ENCODE data around the gene ACP3. TPM values are rescaled to one million over a fixed set of nuclear protein-coding genes. Genes with fewer than 3 reads are reported as not detected.

Gene ACP3
- total RNA-seq, 1 experiment from 2014 or later = 5.8 TPM

DNA sequence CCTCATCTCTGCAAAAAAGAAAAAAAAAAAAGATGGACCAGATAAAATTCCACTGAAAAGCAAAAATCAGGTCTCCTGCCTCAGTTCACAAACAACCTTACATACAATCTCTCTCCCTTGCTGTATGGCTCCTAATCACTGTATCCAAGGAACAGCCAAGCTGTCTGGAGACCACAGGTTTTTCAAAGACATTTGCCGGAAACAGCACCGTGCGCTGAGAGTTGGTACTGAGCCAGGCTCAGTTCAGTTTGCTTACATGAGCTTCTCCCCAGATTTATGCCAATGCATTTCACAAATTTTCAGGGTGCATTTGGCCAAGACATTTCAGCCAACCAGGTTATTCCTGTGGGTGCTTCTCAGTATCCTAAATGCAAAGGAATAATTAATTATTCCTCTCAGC, 4.1 kb downstream of the ACP3 start:
- Mint-ChIP-seq H3K4me1 (ENCODE audit: low read depth, unreplicated experiment) (peaks cover 39% of the 10 kb centered on the region), H3K27ac (ENCODE audit: unreplicated experiment) (no peak overlapping the region), H3K4me3 (ENCODE audit: low read depth, unreplicated experiment) (no peak overlapping the region), H3K36me3 (ENCODE audit: insufficient read depth, unreplicated experiment) (peaks cover 8% of the 10 kb centered on the region), H3K27me3 (ENCODE audit: unreplicated experiment) (no peaks in the 10 kb centered on the region), H3K9me3 (ENCODE audit: low read depth, unreplicated experiment) (no peaks in the 10 kb centered on the region)
- CTCF ChIA-PET = interaction anchor here (1.2 kb wide), 1 partner anchor 22 kb away, joined by 3 read pairs; no protein-coding TSS in a partner anchor
- BruUV-seq (replicated peaks) = no TSS peak
- intact Hi-C loops (cut with micrococcal nuclease; ENCODE audit: unreplicated experiment) = no loop called here
- no peak for DNase-seq
- TF ChIP-seq, protein P1, sequence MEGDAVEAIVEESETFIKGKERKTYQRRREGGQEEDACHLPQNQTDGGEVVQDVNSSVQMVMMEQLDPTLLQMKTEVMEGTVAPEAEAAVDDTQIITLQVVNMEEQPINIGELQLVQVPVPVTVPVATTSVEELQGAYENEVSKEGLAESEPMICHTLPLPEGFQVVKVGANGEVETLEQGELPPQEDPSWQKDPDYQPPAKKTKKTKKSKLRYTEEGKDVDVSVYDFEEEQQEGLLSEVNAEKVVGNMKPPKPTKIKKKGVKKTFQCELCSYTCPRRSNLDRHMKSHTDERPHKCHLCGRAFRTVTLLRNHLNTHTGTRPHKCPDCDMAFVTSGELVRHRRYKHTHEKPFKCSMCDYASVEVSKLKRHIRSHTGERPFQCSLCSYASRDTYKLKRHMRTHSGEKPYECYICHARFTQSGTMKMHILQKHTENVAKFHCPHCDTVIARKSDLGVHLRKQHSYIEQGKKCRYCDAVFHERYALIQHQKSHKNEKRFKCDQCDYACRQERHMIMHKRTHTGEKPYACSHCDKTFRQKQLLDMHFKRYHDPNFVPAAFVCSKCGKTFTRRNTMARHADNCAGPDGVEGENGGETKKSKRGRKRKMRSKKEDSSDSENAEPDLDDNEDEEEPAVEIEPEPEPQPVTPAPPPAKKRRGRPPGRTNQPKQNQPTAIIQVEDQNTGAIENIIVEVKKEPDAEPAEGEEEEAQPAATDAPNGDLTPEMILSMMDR (IDR thresholded peaks at IDR 0.05; ENCODE audit: unreplicated experiment) = no peak

DNA sequence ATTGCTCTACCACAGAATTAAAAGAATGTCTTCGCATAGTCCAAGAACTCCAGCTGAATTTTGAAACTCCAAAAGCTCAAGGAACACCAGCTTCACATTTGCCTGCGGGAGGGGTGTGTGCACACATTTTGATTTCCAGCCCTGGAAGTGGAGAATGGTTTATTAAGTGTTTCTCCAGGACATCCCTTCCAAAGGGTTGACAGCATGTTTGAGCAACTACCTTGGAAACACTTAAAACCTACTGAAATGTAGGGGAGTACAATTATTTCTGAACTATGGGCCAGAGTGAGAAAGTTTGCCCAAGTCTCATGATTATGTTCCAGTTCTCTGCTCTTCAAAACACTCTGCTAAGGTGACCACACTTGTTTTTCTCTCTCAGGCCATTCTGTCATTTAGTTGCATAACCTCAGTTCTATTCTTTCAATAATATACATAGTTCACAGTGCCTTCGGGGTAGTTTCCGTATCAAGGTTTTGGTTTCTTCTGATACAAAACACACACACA, 7.9 kb downstream of the ACP3 start:
- Mint-ChIP-seq H3K9me3 (ENCODE audit: low read depth, unreplicated experiment) (no peaks in the 10 kb centered on the region), H3K27me3 (ENCODE audit: unreplicated experiment) (no peaks in the 10 kb centered on the region), H3K4me1 (ENCODE audit: low read depth, unreplicated experiment) (peaks cover 21% of the 10 kb centered on the region), H3K36me3 (ENCODE audit: insufficient read depth, unreplicated experiment) (no peaks in the 10 kb centered on the region), H3K4me3 (ENCODE audit: low read depth, unreplicated experiment) (no peak overlapping the region), H3K27ac (ENCODE audit: unreplicated experiment) (peak overlapping the region; percentile 21)
- no peak for DNase-seq
- intact Hi-C loops (cut with micrococcal nuclease; ENCODE audit: unreplicated experiment) = no loop called here
- no TSS peak for BruUV-seq (replicated peaks)
- TF ChIP-seq, protein P1 (IDR thresholded peaks at IDR 0.05; ENCODE audit: unreplicated experiment) = no peak
- CTCF ChIA-PET = interaction anchor here (0.6 to 1.6 kb wide), 2 partner anchors 68 to 341 kb away, joined by 3 to 6 read pairs; no protein-coding TSS in a partner anchor

DNA sequence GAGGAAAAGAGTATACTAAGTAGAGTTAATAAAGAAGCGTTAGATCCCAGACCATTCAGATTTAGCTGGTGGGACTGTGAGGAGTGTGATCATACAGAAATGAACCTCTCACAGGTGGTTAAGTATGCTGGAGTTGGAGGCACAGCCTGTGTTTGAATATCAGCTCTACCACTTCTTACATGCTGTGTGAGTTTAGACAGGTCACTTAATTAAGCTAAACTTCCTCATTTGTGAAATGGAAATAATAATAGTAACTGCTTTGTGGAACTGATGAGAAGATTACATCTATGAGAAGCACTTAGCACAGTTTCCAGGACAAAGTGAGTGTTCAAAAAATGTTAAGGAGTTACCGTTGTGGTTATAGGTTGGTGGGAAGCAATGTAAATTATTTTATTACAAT, 8.4 kb downstream of the ACP3 start:
- peak overlapping the region; percentile 29 for H3K4me3 Mint-ChIP-seq (ENCODE audit: low read depth, unreplicated experiment)
- intact Hi-C loops (cut with micrococcal nuclease; ENCODE audit: unreplicated experiment) = no loop called here
- no peaks in the 10 kb centered on the region for H3K27me3 Mint-ChIP-seq (ENCODE audit: unreplicated experiment)
- no peaks in the 10 kb centered on the region for H3K9me3 Mint-ChIP-seq (ENCODE audit: low read depth, unreplicated experiment)
- peak overlapping the region; percentile 21 for H3K27ac Mint-ChIP-seq (ENCODE audit: unreplicated experiment)
- DNase-seq = no peak
- TF ChIP-seq, protein P1 (IDR thresholded peaks at IDR 0.05; ENCODE audit: unreplicated experiment) = no peak
- BruUV-seq (replicated peaks) = no TSS peak
- CTCF ChIA-PET = interaction anchor here (0.6 to 1.6 kb wide), 3 partner anchors 10 to 341 kb away, joined by 3 to 6 read pairs (median 4); no protein-coding TSS in a partner anchor
- no peaks in the 10 kb centered on the region for H3K36me3 Mint-ChIP-seq (ENCODE audit: insufficient read depth, unreplicated experiment)
- H3K4me1 Mint-ChIP-seq (ENCODE audit: low read depth, unreplicated experiment) = peaks cover 21% of the 10 kb centered on the region

DNA sequence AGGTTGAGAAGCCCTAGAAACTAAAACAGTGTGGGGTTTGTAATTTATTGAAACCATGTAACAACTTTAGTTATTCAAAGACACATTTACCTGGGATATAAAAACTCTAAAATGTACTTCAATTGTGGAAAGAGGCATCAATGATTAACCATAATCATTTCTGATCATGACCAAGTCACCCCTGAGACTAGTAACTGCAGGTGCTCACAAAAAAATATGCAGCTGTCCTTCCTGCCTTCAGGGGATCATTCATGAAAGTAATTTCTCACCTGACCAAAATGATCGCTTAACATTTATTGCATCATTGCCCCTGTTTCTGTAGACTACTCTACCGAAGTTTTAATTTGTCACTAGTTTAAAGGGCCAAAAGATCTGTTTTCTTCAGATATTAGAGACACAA, 9.0 kb downstream of the ACP3 start:
- Mint-ChIP-seq H3K4me1 (ENCODE audit: low read depth, unreplicated experiment) (peaks cover 21% of the 10 kb centered on the region), H3K27me3 (ENCODE audit: unreplicated experiment) (no peaks in the 10 kb centered on the region), H3K27ac (ENCODE audit: unreplicated experiment) (peak overlapping the region; percentile 38), H3K9me3 (ENCODE audit: low read depth, unreplicated experiment) (no peaks in the 10 kb centered on the region), H3K4me3 (ENCODE audit: low read depth, unreplicated experiment) (peak overlapping the region; percentile 29), H3K36me3 (ENCODE audit: insufficient read depth, unreplicated experiment) (no peaks in the 10 kb centered on the region)
- intact Hi-C loops (cut with micrococcal nuclease; ENCODE audit: unreplicated experiment) = no loop called here
- TF ChIP-seq, protein P1 (IDR thresholded peaks at IDR 0.05; ENCODE audit: unreplicated experiment) = no peak
- no TSS peak for BruUV-seq (replicated peaks)
- DNase-seq = no peak
- CTCF ChIA-PET = interaction anchor here (0.7 to 1.6 kb wide), 2 partner anchors 69 to 190 kb away, joined by 3 to 6 read pairs; no protein-coding TSS in a partner anchor

All from Calu3 (cell line).